Measurements from ENCODE around the gene CBX2.

CBX2 gene

DNA sequence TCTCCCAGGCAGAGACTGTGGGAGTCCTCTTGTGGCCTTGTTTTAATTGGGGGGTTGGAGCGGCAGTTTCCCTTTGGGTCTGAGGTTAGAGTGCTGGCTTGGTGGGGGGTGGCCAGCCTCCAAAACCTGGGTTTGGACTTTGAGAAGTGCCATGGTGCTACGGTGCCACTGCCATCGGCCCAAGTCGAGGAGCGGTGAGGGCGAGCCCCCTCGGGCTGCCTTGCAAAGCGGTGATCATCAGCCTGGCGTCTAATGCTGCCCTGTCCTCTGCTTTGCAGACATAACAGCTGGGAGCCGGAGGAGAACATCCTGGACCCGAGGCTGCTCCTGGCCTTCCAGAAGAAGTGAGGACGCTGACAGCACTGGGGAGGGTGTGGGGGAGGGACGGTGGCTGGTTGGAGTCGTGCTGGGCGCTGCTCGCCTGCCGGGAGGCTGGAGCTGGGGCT lies 1.2 kb downstream of the CBX2 start:
- Histone ChIP-seq H3K4me3 (ENCODE audit: low read length) (peak overlapping the region; percentile 19), H3K27me3 (ENCODE audit: control insufficient read depth, insufficient read depth, low read length) (peaks cover 24% of the 10 kb centered on the region), H3K9ac (ENCODE audit: low read length) (no peak overlapping the region), H3K36me3 (ENCODE audit: control insufficient read depth, insufficient read depth, low read length) (no peaks in the 10 kb centered on the region), H3K27ac (ENCODE audit: low read depth, low read length) (no peak overlapping the region), H3K4me1 (ENCODE audit: control insufficient read depth, insufficient read depth, low read length) (no peaks in the 10 kb centered on the region)

GRCh38 chr17:79779661-79780365 lies 1.9 kb downstream of the CBX2 start:
- no peak overlapping the region for H3K4me3 ChIP-seq (ENCODE audit: low read length)
- peaks cover 23% of the 10 kb centered on the region for H3K27me3 ChIP-seq (ENCODE audit: control insufficient read depth, insufficient read depth, low read length)
- H3K9ac ChIP-seq (ENCODE audit: low read length) = no peak overlapping the region

DNA sequence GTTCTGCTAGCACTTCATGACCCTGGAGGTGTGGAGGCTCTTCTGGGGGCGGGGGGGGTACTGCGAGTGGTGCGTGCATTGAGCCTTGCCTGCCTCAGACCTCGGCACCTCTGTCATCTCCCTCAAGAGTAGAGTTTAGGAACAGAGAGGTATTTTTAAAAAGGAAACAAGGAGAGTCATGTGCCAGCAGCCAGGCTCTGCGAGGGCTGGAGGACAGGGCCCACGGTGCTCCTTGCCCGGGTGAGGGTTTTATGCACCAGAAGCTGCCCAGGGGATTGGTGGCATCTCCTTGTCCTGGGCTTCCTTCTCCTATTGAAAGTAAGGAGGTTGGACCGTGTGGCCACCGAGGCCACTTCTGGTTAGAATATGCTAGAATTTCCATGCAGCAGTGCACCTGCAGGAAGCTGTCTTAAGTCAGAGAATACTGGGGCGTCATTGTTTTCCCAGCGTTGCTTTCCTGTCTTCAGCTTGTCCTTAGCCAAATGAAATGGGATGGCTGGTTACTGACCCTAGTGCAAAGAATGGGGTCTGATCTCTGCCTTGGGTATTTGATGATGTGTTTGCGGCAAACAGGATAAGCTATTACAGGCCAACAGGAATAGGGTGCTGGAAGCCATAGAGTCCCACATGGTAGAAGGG lies 3.2 kb downstream of the CBX2 start:
- no peaks in the 10 kb centered on the region for H3K36me3 ChIP-seq (ENCODE audit: control insufficient read depth, insufficient read depth, low read length)
- no peaks in the 10 kb centered on the region for H3K4me1 ChIP-seq (ENCODE audit: control insufficient read depth, insufficient read depth, low read length)
- H3K27me3 ChIP-seq (ENCODE audit: control insufficient read depth, insufficient read depth, low read length) = peaks cover 20% of the 10 kb centered on the region
- H3K9ac ChIP-seq (ENCODE audit: low read length) = no peak overlapping the region
- H3K4me3 ChIP-seq (ENCODE audit: low read length) = no peak overlapping the region
- H3K27ac ChIP-seq (ENCODE audit: low read depth, low read length) = no peak overlapping the region

More at GRCh38 chr17:79779661-79780365, 1.9 kb downstream of the CBX2 start:
- H3K4me1 ChIP-seq (ENCODE audit: control insufficient read depth, insufficient read depth, low read length) = no peaks in the 10 kb centered on the region
- H3K36me3 ChIP-seq (ENCODE audit: control insufficient read depth, insufficient read depth, low read length) = no peaks in the 10 kb centered on the region
- no peak overlapping the region for H3K27ac ChIP-seq (ENCODE audit: low read depth, low read length)

DNA sequence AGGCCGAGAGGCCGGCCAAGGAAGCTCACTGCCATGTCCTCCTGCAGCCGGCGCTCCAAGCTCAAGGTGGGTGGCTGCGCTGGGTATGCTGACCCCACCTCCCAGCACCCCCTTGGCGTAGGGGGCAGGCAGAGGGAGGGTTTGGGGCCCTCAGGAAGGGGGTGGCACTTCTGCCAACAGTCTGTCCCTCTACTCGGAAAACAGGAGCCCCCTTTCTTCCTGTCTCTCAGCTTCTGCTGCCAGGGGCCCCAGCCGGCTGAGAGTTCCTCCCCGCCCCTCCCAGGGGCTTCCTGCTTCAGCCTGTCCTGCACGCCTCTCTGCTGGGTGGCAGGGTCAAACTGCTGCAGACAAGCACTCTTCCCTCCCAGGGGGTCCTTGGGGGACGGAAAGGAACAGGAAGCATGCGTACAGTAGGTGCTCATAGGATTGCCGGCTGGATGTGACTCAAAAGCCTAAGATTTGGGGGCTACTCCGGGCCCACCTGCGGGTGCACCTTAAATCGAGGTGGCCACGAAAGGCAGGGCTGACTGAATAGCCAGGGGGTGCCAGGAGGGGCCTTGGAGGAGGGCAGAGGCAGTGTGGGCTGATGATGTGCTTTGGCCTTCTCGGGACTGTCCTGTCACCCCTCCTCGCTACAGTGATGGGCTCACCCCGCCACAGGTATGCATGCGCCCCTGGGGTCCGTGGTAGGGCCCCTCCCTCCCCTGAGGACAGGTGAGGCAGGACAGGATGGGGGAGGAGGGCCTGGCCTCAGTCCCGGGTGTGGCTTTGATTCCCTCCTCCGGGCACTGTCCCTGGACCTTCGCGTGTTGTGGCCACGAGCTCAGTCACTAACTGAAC lies 4.0 kb downstream of the CBX2 start:
- Histone ChIP-seq H3K4me3 (ENCODE audit: low read length) (no peak overlapping the region), H3K27ac (ENCODE audit: low read depth, low read length) (no peak overlapping the region), H3K36me3 (ENCODE audit: control insufficient read depth, insufficient read depth, low read length) (no peaks in the 10 kb centered on the region), H3K9ac (ENCODE audit: low read length) (no peak overlapping the region), H3K4me1 (ENCODE audit: control insufficient read depth, insufficient read depth, low read length) (no peaks in the 10 kb centered on the region), H3K27me3 (ENCODE audit: control insufficient read depth, insufficient read depth, low read length) (peaks cover 22% of the 10 kb centered on the region)

DNA sequence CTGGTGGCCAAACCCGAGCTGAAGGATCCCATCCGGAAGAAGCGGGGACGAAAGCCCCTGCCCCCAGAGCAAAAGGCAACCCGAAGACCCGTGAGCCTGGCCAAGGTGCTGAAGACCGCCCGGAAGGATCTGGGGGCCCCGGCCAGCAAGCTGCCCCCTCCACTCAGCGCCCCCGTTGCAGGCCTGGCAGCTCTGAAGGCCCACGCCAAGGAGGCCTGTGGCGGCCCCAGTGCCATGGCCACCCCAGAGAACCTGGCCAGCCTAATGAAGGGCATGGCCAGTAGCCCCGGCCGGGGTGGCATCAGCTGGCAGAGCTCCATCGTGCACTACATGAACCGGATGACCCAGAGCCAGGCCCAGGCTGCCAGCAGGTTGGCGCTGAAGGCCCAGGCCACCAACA lies 5.9 kb downstream of the CBX2 start:
- H3K4me3 ChIP-seq (ENCODE audit: low read length) = no peak overlapping the region
- H3K4me1 ChIP-seq (ENCODE audit: control insufficient read depth, insufficient read depth, low read length) = no peaks in the 10 kb centered on the region
- peaks cover 20% of the 10 kb centered on the region for H3K27me3 ChIP-seq (ENCODE audit: control insufficient read depth, insufficient read depth, low read length)
- no peaks in the 10 kb centered on the region for H3K36me3 ChIP-seq (ENCODE audit: control insufficient read depth, insufficient read depth, low read length)
- no peak overlapping the region for H3K27ac ChIP-seq (ENCODE audit: low read depth, low read length)
- H3K9ac ChIP-seq (ENCODE audit: low read length) = no peak overlapping the region

DNA sequence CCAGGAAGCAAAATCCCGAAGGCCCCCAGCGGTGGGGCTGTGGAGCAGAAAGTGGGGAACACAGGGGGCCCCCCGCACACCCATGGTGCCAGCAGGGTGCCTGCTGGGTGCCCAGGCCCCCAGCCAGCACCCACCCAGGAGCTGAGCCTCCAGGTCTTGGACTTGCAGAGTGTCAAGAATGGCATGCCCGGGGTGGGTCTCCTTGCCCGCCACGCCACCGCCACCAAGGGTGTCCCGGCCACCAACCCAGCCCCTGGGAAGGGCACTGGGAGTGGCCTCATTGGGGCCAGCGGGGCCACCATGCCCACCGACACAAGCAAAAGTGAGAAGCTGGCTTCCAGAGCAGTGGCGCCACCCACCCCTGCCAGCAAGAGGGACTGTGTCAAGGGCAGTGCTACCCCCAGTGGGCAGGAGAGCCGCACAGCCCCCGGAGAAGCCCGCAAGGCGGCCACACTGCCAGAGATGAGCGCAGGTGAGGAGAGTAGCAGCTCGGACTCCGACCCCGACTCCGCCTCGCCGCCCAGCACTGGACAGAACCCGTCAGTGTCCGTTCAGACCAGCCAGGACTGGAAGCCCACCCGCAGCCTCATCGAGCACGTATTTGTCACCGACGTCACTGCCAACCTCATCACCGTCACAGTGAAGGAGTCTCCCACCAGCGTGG lies 6.5 kb downstream of the CBX2 start:
- H3K9ac ChIP-seq (ENCODE audit: low read length) = no peak overlapping the region
- no peaks in the 10 kb centered on the region for H3K36me3 ChIP-seq (ENCODE audit: control insufficient read depth, insufficient read depth, low read length)
- no peaks in the 10 kb centered on the region for H3K4me1 ChIP-seq (ENCODE audit: control insufficient read depth, insufficient read depth, low read length)
- no peak overlapping the region for H3K4me3 ChIP-seq (ENCODE audit: low read length)
- H3K27me3 ChIP-seq (ENCODE audit: control insufficient read depth, insufficient read depth, low read length) = peaks cover 21% of the 10 kb centered on the region
- no peak overlapping the region for H3K27ac ChIP-seq (ENCODE audit: low read depth, low read length)

- Histone ChIP-seq H3K36me3 (ENCODE audit: control insufficient read depth, insufficient read depth, low read length) (no peaks in the 10 kb centered on the region), H3K27ac (ENCODE audit: low read depth, low read length) (no peak overlapping the region), H3K4me1 (ENCODE audit: control insufficient read depth, insufficient read depth, low read length) (no peaks in the 10 kb centered on the region), H3K9ac (ENCODE audit: low read length) (no peak overlapping the region), H3K4me3 (ENCODE audit: low read length) (no peak overlapping the region), H3K27me3 (ENCODE audit: control insufficient read depth, insufficient read depth, low read length) (peaks cover 26% of the 10 kb centered on the region)
Observed at GRCh38 chr17:79785017-79785899, 7.3 kb downstream of the CBX2 start.

GRCh38 chr17:79785900-79786810 lies 8.2 kb downstream of the CBX2 start:
- no peaks in the 10 kb centered on the region for H3K4me1 ChIP-seq (ENCODE audit: control insufficient read depth, insufficient read depth, low read length)
- no peak overlapping the region for H3K4me3 ChIP-seq (ENCODE audit: low read length)
- H3K27me3 ChIP-seq (ENCODE audit: control insufficient read depth, insufficient read depth, low read length) = peaks cover 33% of the 10 kb centered on the region
- no peak overlapping the region for H3K9ac ChIP-seq (ENCODE audit: low read length)
- no peak overlapping the region for H3K27ac ChIP-seq (ENCODE audit: low read depth, low read length)
- H3K36me3 ChIP-seq (ENCODE audit: control insufficient read depth, insufficient read depth, low read length) = no peaks in the 10 kb centered on the region

GRCh38 chr17:79786930-79787643 lies 9.1 kb downstream of the CBX2 start:
- H3K9ac ChIP-seq (ENCODE audit: low read length) = no peak overlapping the region
- no peaks in the 10 kb centered on the region for H3K36me3 ChIP-seq (ENCODE audit: control insufficient read depth, insufficient read depth, low read length)
- H3K4me3 ChIP-seq (ENCODE audit: low read length) = no peak overlapping the region
- peaks cover 42% of the 10 kb centered on the region for H3K27me3 ChIP-seq (ENCODE audit: control insufficient read depth, insufficient read depth, low read length)
- H3K27ac ChIP-seq (ENCODE audit: low read depth, low read length) = no peak overlapping the region
- no peaks in the 10 kb centered on the region for H3K4me1 ChIP-seq (ENCODE audit: control insufficient read depth, insufficient read depth, low read length)

DNA sequence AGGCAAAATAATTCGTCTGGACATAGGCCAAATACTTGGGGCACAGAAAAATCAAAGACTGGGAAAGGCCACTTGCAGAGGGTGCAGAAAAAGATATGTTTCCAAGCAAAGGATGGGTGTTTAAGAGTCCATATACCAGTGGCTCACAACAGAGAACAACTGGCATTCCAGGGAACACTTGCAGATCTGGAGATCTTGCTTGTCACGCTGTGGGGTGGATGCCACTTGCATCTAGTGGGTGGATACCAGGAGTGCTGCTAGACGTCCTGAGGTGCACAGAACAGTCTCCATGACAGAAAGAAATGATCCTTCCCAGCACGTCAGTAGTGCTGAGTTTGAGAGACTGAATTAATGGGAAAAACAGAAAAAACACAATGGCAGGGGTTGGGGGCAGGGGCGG lies 10.5 kb downstream of the CBX2 start:
- H3K4me1 ChIP-seq (ENCODE audit: control insufficient read depth, insufficient read depth, low read length) = peaks cover 3% of the 10 kb centered on the region

More for the DNA sequence above, 10.5 kb downstream of the CBX2 start:
- no peak overlapping the region for H3K9ac ChIP-seq (ENCODE audit: low read length)
- no peaks in the 10 kb centered on the region for H3K36me3 ChIP-seq (ENCODE audit: control insufficient read depth, insufficient read depth, low read length)
- peaks cover 45% of the 10 kb centered on the region for H3K27me3 ChIP-seq (ENCODE audit: control insufficient read depth, insufficient read depth, low read length)
- no peak overlapping the region for H3K4me3 ChIP-seq (ENCODE audit: low read length)
- no peak overlapping the region for H3K27ac ChIP-seq (ENCODE audit: low read depth, low read length)

Data from rectal smooth muscle tissue (tissue), 1 donor.